PC-3 (cell line): ENCODE measurements around the gene THBS4.

ENCODE experiments used
- EZH2 ChIP-seq: fragments of 300-600 bp; sonication (generic); IDR thresholded peaks from one replicate; pipeline ENCODE4 v1.6.1; 2017; ENCODE audit warnings: antibody characterized with exemption, mild to moderate bottlenecking, low read length; ENCODE audit not compliant: unreplicated experiment
- TF ChIP-seq, protein P1 (sequence below): fragments of 300-600 bp; sonication (generic); conservative IDR thresholded peaks from 2 replicates; pipeline ENCODE4 v1.5.1; 2017; ENCODE audit warnings: antibody characterized with exemption, low read depth, mild to moderate bottlenecking, low read length

DNA sequence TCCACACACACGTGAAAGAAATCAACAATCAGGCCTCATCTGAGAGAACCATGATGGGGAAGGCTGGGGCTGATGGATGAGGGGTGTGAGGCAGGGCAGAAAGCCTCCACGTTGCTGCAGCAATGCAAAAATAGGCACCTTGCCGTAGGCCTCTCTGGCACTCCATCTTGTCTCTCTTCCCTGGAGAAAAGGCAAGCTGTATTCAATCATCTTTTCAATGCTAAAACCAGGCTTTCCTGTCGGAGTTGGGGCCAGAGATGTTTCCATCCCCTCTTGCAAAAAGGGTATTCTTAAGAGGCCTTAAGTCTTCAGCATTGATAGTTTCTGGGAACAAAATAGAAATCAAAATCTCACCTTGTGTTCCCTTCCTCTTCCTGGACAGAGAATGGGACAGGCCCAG, 80.9 kb downstream of the THBS4 start:
- TF ChIP-seq, protein P1, sequence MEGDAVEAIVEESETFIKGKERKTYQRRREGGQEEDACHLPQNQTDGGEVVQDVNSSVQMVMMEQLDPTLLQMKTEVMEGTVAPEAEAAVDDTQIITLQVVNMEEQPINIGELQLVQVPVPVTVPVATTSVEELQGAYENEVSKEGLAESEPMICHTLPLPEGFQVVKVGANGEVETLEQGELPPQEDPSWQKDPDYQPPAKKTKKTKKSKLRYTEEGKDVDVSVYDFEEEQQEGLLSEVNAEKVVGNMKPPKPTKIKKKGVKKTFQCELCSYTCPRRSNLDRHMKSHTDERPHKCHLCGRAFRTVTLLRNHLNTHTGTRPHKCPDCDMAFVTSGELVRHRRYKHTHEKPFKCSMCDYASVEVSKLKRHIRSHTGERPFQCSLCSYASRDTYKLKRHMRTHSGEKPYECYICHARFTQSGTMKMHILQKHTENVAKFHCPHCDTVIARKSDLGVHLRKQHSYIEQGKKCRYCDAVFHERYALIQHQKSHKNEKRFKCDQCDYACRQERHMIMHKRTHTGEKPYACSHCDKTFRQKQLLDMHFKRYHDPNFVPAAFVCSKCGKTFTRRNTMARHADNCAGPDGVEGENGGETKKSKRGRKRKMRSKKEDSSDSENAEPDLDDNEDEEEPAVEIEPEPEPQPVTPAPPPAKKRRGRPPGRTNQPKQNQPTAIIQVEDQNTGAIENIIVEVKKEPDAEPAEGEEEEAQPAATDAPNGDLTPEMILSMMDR: no peak
- TF ChIP-seq EZH2: no peak
